Measurements from ENCODE around the gene PPID. TPM values are rescaled to one million over a fixed set of nuclear protein-coding genes. Genes with fewer than 3 reads are reported as not detected.

PPID gene
- total and polyA plus RNA-seq, 2 of the 13 experiments (the other 11 are each of a cell fraction or from before 2014, with no cell fraction given), result 15.4 to 63.4 TPM

GRCh38 chr4:158678767-158679166 is 44.4 kb downstream of the PPID start:
- no peak overlapping the region for H3K4me2 ChIP-seq (ENCODE audit: low read depth, low read length)
- 68% methylated on average over 2 of the region's 2 CpGs for WGBS (ENCODE audit: low lambda C conversion rate)
- DNase-seq (ENCODE audit: low spot score) (no peak), ATAC-seq (no peak), FAIRE-seq (no peak)
- no TSS peak for BruUV-seq (replicated peaks)
- POLR2A ChIA-PET, result no interaction called here
- no peaks in the 10 kb centered on the region for H3K9me3 ChIP-seq (ENCODE audit: low read length)
- intact Hi-C loops (cut with micrococcal nuclease; ENCODE audit: unreplicated experiment), result no loop called here
- H3K9ac ChIP-seq (ENCODE audit: insufficient read depth, low read depth, low read length), result no peak overlapping the region
- TF ChIP-seq ELF1 (CRISPR knock-in tag; IDR thresholded peaks at IDR 0.05), result no peak
- no peak for TF ChIP-seq ZNF446 (CRISPR knock-in tag; IDR thresholded peaks at IDR 0.05)
- no peak for TF ChIP-seq ZNF710 (CRISPR knock-in tag; IDR thresholded peaks at IDR 0.05; ENCODE audit: borderline replicate concordance)
- no peak for TF ChIP-seq KLF16 (CRISPR knock-in tag; IDR thresholded peaks at IDR 0.05)
- no peak for TF ChIP-seq XRCC5 (optimal IDR thresholded peaks at IDR 0.05; ENCODE audit: low read length)
- no peak for TF ChIP-seq KDM5B (CRISPR knock-in tag; IDR thresholded peaks at IDR 0.05; ENCODE audit: borderline replicate concordance)
- TF ChIP-seq HNRNPL (IDR thresholded peaks at IDR 0.05; ENCODE audit: low read depth, low read length), result no peak
- no peak for TF ChIP-seq HNRNPUL1 (IDR thresholded peaks at IDR 0.05; ENCODE audit: low read depth, low read length)
- no peak for TF ChIP-seq RBAK (CRISPR knock-in tag; IDR thresholded peaks at IDR 0.05)
- TF ChIP-seq POLR2G (IDR thresholded peaks at IDR 0.05; ENCODE audit: low read depth, low read length), result no peak
- TF ChIP-seq FIP1L1 (IDR thresholded peaks at IDR 0.05; ENCODE audit: borderline replicate concordance, insufficient read depth, low read depth, low read length), result no peak
- TF ChIP-seq ZBTB38 (CRISPR knock-in tag; IDR thresholded peaks at IDR 0.05), result no peak
- no peak for TF ChIP-seq ATF5 (CRISPR knock-in tag; IDR thresholded peaks at IDR 0.05; ENCODE audit: low read depth)
- no peak for TF ChIP-seq SATB2 (CRISPR knock-in tag; IDR thresholded peaks at IDR 0.05)
- TF ChIP-seq DNMT1 (CRISPR knock-in tag; IDR thresholded peaks at IDR 0.05), result no peak
- TF ChIP-seq ZNF256 (CRISPR knock-in tag; conservative IDR thresholded peaks at IDR 0.05), result no peak
- no peaks in the 10 kb centered on the region for H4K20me1 ChIP-seq (ENCODE audit: insufficient read depth, low read length)
- in situ Hi-C loops (cut with HindIII; ENCODE audit: extremely low pct_ligation_motif_present, low pct_unique_long_range_greater_than_20kb), result no loop called here
- no peaks in the 10 kb centered on the region for H3K79me2 ChIP-seq (ENCODE audit: insufficient read depth, low read length)
- H3K4me3 ChIP-seq (replicated peaks in 1 of 3; ENCODE audit: insufficient read depth in 1 of 3, low read depth in 2 of 3, low read length in 3 of 3), result no peak overlapping the region
- no peaks in the 10 kb centered on the region for H3K27me3 ChIP-seq (ENCODE audit: control insufficient read depth in 1 of 2, insufficient read depth in 2 of 2, low read length in 2 of 2)
- no peaks in the 10 kb centered on the region for H3K36me3 ChIP-seq (replicated peaks in 1 of 2; ENCODE audit: control insufficient read depth in 1 of 2, insufficient read depth in 2 of 2, low read length in 2 of 2)
- H2AFZ ChIP-seq (ENCODE audit: low read length), result no peak overlapping the region
- no peak overlapping the region for H3K27ac ChIP-seq (ENCODE audit: extremely low read length, insufficient read depth, low read length)
- CTCF ChIA-PET (ENCODE audit: low intra/inter-chr PET ratio, low total read pairs), result no interaction called here
- peaks cover 2% of the 10 kb centered on the region for H3K4me1 ChIP-seq (ENCODE audit: insufficient read depth, low read length)

All from HepG2 (cell line).